Measurements from ENCODE around the gene BCAS1. TPM values are rescaled to one million over a fixed set of nuclear protein-coding genes. Genes with fewer than 3 reads are reported as not detected.

BCAS1 gene
- total RNA-seq, 4 donors from 2014 or later: 0.29 to 0.83 TPM; not detected in 2

- TF ChIP-seq CTCF (IDR thresholded peaks at IDR 0.05) (no peak), POLR2A (IDR thresholded peaks at IDR 0.05) (no peak)
These were observed 169.3 kb downstream of the BCAS1 start for GRCh38 chr20:53901064-53901463.

GRCh38 chr20:53900380-53900999 lies 169.9 kb downstream of the BCAS1 start:
- H3K9me3 ChIP-seq: no peaks in the 10 kb centered on the region
- no peaks in the 10 kb centered on the region for H3K36me3 ChIP-seq
- intact Hi-C loops (cut with DNase I; ENCODE audit: low total_unique reads): no loop called here
- peak overlapping the region; percentile 67 to 69 for H3K27ac ChIP-seq
- peaks cover 0 to 4% of the 10 kb centered on the region in 2 donors for H3K4me1 ChIP-seq
- H3K4me3 ChIP-seq: no peak overlapping the region
- no peak for TF ChIP-seq POLR2A (IDR thresholded peaks at IDR 0.05)
- TF ChIP-seq CTCF (IDR thresholded peaks at IDR 0.05): no peak
- no peaks in the 10 kb centered on the region for H3K27me3 ChIP-seq
- DNase-seq: no peak

More at GRCh38 chr20:53901064-53901463, 169.3 kb downstream of the BCAS1 start:
- H3K27ac ChIP-seq: peak overlapping the region; percentile 67 to 69
- peaks cover 0 to 4% of the 10 kb centered on the region in 2 donors for H3K4me1 ChIP-seq
- no peak overlapping the region for H3K4me3 ChIP-seq
- H3K36me3 ChIP-seq: no peaks in the 10 kb centered on the region
- DNase-seq: no peak
- no peaks in the 10 kb centered on the region for H3K27me3 ChIP-seq
- no peaks in the 10 kb centered on the region for H3K9me3 ChIP-seq
- intact Hi-C loops (cut with DNase I; ENCODE audit: low total_unique reads): no loop called here

GRCh38 chr20:53899351-53900167 lies 170.8 kb downstream of the BCAS1 start:
- DNase-seq: peak in 1 of 2 donors; percentile 35
- Histone ChIP-seq H3K36me3 (no peaks in the 10 kb centered on the region), H3K4me3 (no peak overlapping the region), H3K27ac (peak overlapping the region; percentile 67 to 69), H3K4me1 (peaks cover 0 to 4% of the 10 kb centered on the region in 2 donors), H3K27me3 (no peaks in the 10 kb centered on the region), H3K9me3 (no peaks in the 10 kb centered on the region)
- intact Hi-C loops (cut with DNase I; ENCODE audit: low total_unique reads): no loop called here
- TF ChIP-seq CTCF (IDR thresholded peaks at IDR 0.05) (no peak), POLR2A (IDR thresholded peaks at IDR 0.05) (no peak)

- peak overlapping the region; percentile 23 to 34 for H3K27ac ChIP-seq
- no peaks in the 10 kb centered on the region for H3K27me3 ChIP-seq
- H3K4me1 ChIP-seq: peaks cover 0 to 4% of the 10 kb centered on the region in 2 donors
- no peak for TF ChIP-seq CTCF (IDR thresholded peaks at IDR 0.05)
- no peak for TF ChIP-seq POLR2A (IDR thresholded peaks at IDR 0.05)
- intact Hi-C loops (cut with DNase I; ENCODE audit: low total_unique reads): no loop called here
- H3K36me3 ChIP-seq: no peaks in the 10 kb centered on the region
- H3K4me3 ChIP-seq: no peak overlapping the region
- H3K9me3 ChIP-seq: no peaks in the 10 kb centered on the region
- DNase-seq: no peak
These were observed 171.8 kb downstream of the BCAS1 start for GRCh38 chr20:53898556-53898931.
